PC-9 (cell line): ENCODE measurements around the gene PAQR4. TPM values are rescaled to one million over a fixed set of nuclear protein-coding genes. Genes with fewer than 3 reads are reported as not detected.

Source experiments
- BruUV-seq: library from RNA; stranded (reverse); fragments of 400-500 nt; replicated peaks from 2 replicates; lab custom pipeline; 2021; lab: Mats Ljungman, UMichigan
- CTCF ChIA-PET: fragments of 300-600 bp; sonication (Branson Sonifier 250); formaldehyde crosslinking; loops from one replicate; lab custom pipeline; 2022; ENCODE audit warnings: antibody characterized with exemption; lab: Charles Lee
- POLR2A ChIA-PET: fragments of 300-600 bp; sonication (Branson Sonifier 250); formaldehyde crosslinking; loops from one replicate; lab custom pipeline; 2022; ENCODE audit warnings: antibody characterized with exemption; ENCODE audit not compliant: unreplicated experiment; lab: Charles Lee
- DNase-seq, 2 experiments: peaks; one replicate each; pipeline versions ENCODE4 v3.0.0 to v3.0.0-alpha.2; 2015 to 2022; ENCODE audit warnings: mixed read lengths in 1 of 2
- H2AFZ ChIP-seq: fragments of 200-600 bp; sonication (generic); 2 replicates; pipeline ENCODE4 v1.8.1; 2017; ENCODE audit warnings: antibody characterized with exemption
- H3F3A ChIP-seq: fragments of 200-600 bp; sonication (generic); 2 replicates; pipeline ENCODE4 v1.8.1; 2017; ENCODE audit warnings: antibody characterized with exemption, mild to moderate bottlenecking, low read depth; ENCODE audit not compliant: insufficient read depth
- H3K27ac ChIP-seq: fragments of 200-600 bp; sonication (generic); 2 replicates; pipeline ENCODE4 v1.6.1; 2016; ENCODE audit warnings: mixed run types
- H3K27me3 ChIP-seq: fragments of 200-600 bp; sonication (generic); 2 replicates; pipeline ENCODE4 v1.6.1; 2016; ENCODE audit warnings: low read depth, mixed run types; ENCODE audit not compliant: insufficient read depth
- H3K36me3 ChIP-seq: fragments of 200-600 bp; sonication (generic); 2 replicates; pipeline ENCODE4 v1.6.1; 2016; ENCODE audit warnings: low read depth, mixed run types
- H3K4me1 ChIP-seq: fragments of 200-600 bp; sonication (generic); replicated peaks from 2 replicates; pipeline ENCODE4 v1.6.1; 2016; ENCODE audit warnings: mixed run types; ENCODE audit not compliant: insufficient read depth
- H3K4me2 ChIP-seq: fragments of 200-600 bp; sonication (generic); 2 replicates; pipeline ENCODE4 v1.6.1; 2017; ENCODE audit warnings: mixed run types
- H3K4me3 ChIP-seq: fragments of 200-600 bp; sonication (generic); 2 replicates; pipeline ENCODE4 v1.6.1; 2016; ENCODE audit warnings: mixed run types
- H3K79me2 ChIP-seq: fragments of 200-600 bp; sonication (generic); 2 replicates; pipeline ENCODE4 v1.6.1; 2017; ENCODE audit warnings: low read depth, mixed run types
- H3K9me2 ChIP-seq: fragments of 200-600 bp; sonication (generic); 2 replicates; pipeline ENCODE4 v1.8.1; 2017; ENCODE audit warnings: mild to moderate bottlenecking; ENCODE audit not compliant: insufficient read depth
- H3K9me3 ChIP-seq: fragments of 200-600 bp; sonication (generic); 2 replicates; pipeline ENCODE4 v1.8.1; 2016; ENCODE audit warnings: low read depth; ENCODE audit not compliant: insufficient read depth
- H4K20me1 ChIP-seq: fragments of 200-600 bp; sonication (generic); 2 replicates; pipeline ENCODE4 v1.8.1; 2017; ENCODE audit not compliant: insufficient read depth
- CTCF ChIP-seq: fragments of 200-600 bp; sonication (generic); conservative IDR thresholded peaks from 2 replicates; pipeline ENCODE4 v1.6.1; 2017; ENCODE audit warnings: mixed run types, antibody characterized with exemption, mild to moderate bottlenecking, moderate library complexity
- EZH2 ChIP-seq: fragments of 200-600 bp; sonication (generic); IDR thresholded peaks from 2 replicates; pipeline ENCODE4 v1.8.0; 2017; ENCODE audit warnings: antibody characterized with exemption, low read depth
- intact Hi-C: fragments of 100-400 bp; cut with micrococcal nuclease; formaldehyde crosslinking; loops from one replicate; pipeline ENCODE4 v1.10.0; 2022; ENCODE audit not compliant: unreplicated experiment
- total RNA-seq: library from RNA; stranded (reverse); gene quantifications from 2 replicates; pipeline ENCODE4 v1.2.3, GENCODE V29; 2021

PAQR4 gene
- total RNA-seq, 1 experiment from 2014 or later = 40.7 TPM

- CTCF ChIA-PET = interaction anchor here (0.6 kb wide), 1 partner anchor 37 kb away, joined by 6 read pairs; no protein-coding TSS in a partner anchor
- Histone ChIP-seq H3K4me1 (peaks cover 22% of the 10 kb centered on the region; the same call in 1 of the 2 replicates), H3K27me3 (no peaks in the 10 kb centered on the region), H3K4me3 (no peak overlapping the region), H3K27ac (no peak overlapping the region), H3K9me2 (no peaks in the 10 kb centered on the region), H3K36me3 (no peaks in the 10 kb centered on the region), H3K79me2 (no peaks in the 10 kb centered on the region), H3K9me3 (no peaks in the 10 kb centered on the region), H2AFZ (no peak overlapping the region), H3F3A (peaks cover 17% of the 10 kb centered on the region; the same call in 1 of the 2 replicates), H3K4me2 (no peak overlapping the region), H4K20me1 (no peaks in the 10 kb centered on the region)
- intact Hi-C loops = no loop called here
- no TSS peak for BruUV-seq
- no peak for TF ChIP-seq EZH2
- POLR2A ChIA-PET = no interaction called here
- no peak for DNase-seq
Observed at GRCh38 chr16:2988590-2989099, 19.5 kb downstream of the PAQR4 start.

- Histone ChIP-seq H2AFZ (no peak overlapping the region), H3F3A (peaks cover 4% of the 10 kb centered on the region; the same call in 1 of the 2 replicates), H3K9me3 (no peaks in the 10 kb centered on the region), H3K9me2 (no peaks in the 10 kb centered on the region), H3K27me3 (no peaks in the 10 kb centered on the region), H3K79me2 (no peaks in the 10 kb centered on the region), H4K20me1 (no peaks in the 10 kb centered on the region), H3K4me3 (no peak overlapping the region), H3K36me3 (no peaks in the 10 kb centered on the region), H3K4me2 (peak overlapping the region; percentile 19), H3K27ac (no peak overlapping the region), H3K4me1 (peaks cover 23% of the 10 kb centered on the region; the same call in 1 of the 2 replicates)
- intact Hi-C loops = loop anchor here (1.0 kb wide), 1 partner anchor 29 kb away; the partner anchor contains the start of gene TNFRSF12A
- no TSS peak for BruUV-seq
- DNase-seq = peak in 1 of 2 experiments; percentile 87
- POLR2A ChIA-PET = interaction anchor here (0.5 to 2.6 kb wide), 7 partner anchors 19 to 266 kb away, joined by 3 to 41 read pairs (median 6); partner anchors contain the start of genes CLDN9, HCFC1R1, THOC6 and TNFRSF12A
- CTCF ChIA-PET = interaction anchor here (0.7 to 1.1 kb wide), 4 partner anchors 19 to 64 kb away, joined by 3 to 7 read pairs (median 4); no protein-coding TSS in a partner anchor
- no peak for TF ChIP-seq CTCF
- no peak for TF ChIP-seq EZH2
Observed at GRCh38 chr16:2990891-2991290, 21.7 kb downstream of the PAQR4 start.

- Histone ChIP-seq H3K27me3 (no peaks in the 10 kb centered on the region), H3K79me2 (no peaks in the 10 kb centered on the region), H3K36me3 (no peaks in the 10 kb centered on the region), H3K27ac (no peak overlapping the region), H3F3A (no peaks in the 10 kb centered on the region; the same call in 1 of the 2 replicates), H2AFZ (no peak overlapping the region), H4K20me1 (no peaks in the 10 kb centered on the region), H3K4me1 (peaks cover 25% of the 10 kb centered on the region), H3K4me2 (no peak overlapping the region), H3K9me3 (no peaks in the 10 kb centered on the region), H3K4me3 (no peak overlapping the region), H3K9me2 (no peaks in the 10 kb centered on the region)
- ChIA-PET CTCF (interaction anchor here (0.7 to 1.1 kb wide), 8 partner anchors 9 to 67 kb away, joined by 3 to 7 read pairs (median 3); no protein-coding TSS in a partner anchor), POLR2A (interaction anchor here (0.5 to 2.6 kb wide), 10 partner anchors 18 to 265 kb away, joined by 3 to 41 read pairs (median 6); partner anchors contain the start of genes CLDN9, HCFC1R1, THOC6 and TNFRSF12A)
- BruUV-seq = TSS peak; percentile 43
- DNase-seq = peak in 1 of 2 experiments; percentile 73
- TF ChIP-seq EZH2 (no peak), CTCF (no peak)
- intact Hi-C loops = loop anchor here (1.0 kb wide), 1 partner anchor 29 kb away; the partner anchor contains the start of gene TNFRSF12A
Observed at GRCh38 chr16:2991566-2992261, 22.6 kb downstream of the PAQR4 start.
